Nephron progenitor cell (in vitro differentiated cells): Measurements from ENCODE around the gene LIG3.

Experiments
- DNase-seq: peaks from one replicate; pipeline ENCODE4 v3.0.0; 2021
- H3K27ac Mint-ChIP-seq: 2 replicates; pipeline ENCODE4 v1.8.0; 2021; ENCODE audit warnings: mild to moderate bottlenecking, moderate library complexity, mixed read lengths
- H3K27me3 Mint-ChIP-seq: 2 replicates; pipeline ENCODE4 v1.8.0; 2021; ENCODE audit warnings: mild to moderate bottlenecking, low read depth, mixed read lengths; ENCODE audit not compliant: poor library complexity
- H3K36me3 Mint-ChIP-seq: 2 replicates; pipeline ENCODE4 v1.8.0; 2021; ENCODE audit warnings: low read depth, mixed read lengths
- H3K4me1 Mint-ChIP-seq: 2 replicates; pipeline ENCODE4 v1.8.0; 2021; ENCODE audit warnings: mixed read lengths
- H3K4me3 Mint-ChIP-seq: 2 replicates; pipeline ENCODE4 v1.8.0; 2021; ENCODE audit warnings: mild to moderate bottlenecking, moderate library complexity, mixed read lengths
- H3K9me3 Mint-ChIP-seq: 2 replicates; pipeline ENCODE4 v1.8.0; 2021; ENCODE audit warnings: mild to moderate bottlenecking, moderate library complexity, mixed read lengths
- CTCF ChIP-seq: fragments of 200-600 bp; sonication (generic); IDR thresholded peaks from 2 replicates; pipeline ENCODE4 v1.5.0; 2021; ENCODE audit warnings: antibody characterized with exemption

LIG3 gene

GRCh38 chr17:35016369-35016768, 36.1 kb downstream of the LIG3 start:
- no peak for TF ChIP-seq CTCF
- H3K4me3 Mint-ChIP-seq = no peak overlapping the region
- DNase-seq = no peak
- no peaks in the 10 kb centered on the region for H3K36me3 Mint-ChIP-seq
- H3K4me1 Mint-ChIP-seq = peaks cover 18% of the 10 kb centered on the region
- H3K27ac Mint-ChIP-seq = no peak overlapping the region
- H3K9me3 Mint-ChIP-seq = no peaks in the 10 kb centered on the region
- H3K27me3 Mint-ChIP-seq = no peaks in the 10 kb centered on the region

GRCh38 chr17:35017021-35017420, 36.7 kb downstream of the LIG3 start:
- no peak for DNase-seq
- TF ChIP-seq CTCF = no peak
- Mint-ChIP-seq H3K27me3 (no peaks in the 10 kb centered on the region), H3K4me1 (peaks cover 12% of the 10 kb centered on the region), H3K4me3 (no peak overlapping the region), H3K36me3 (no peaks in the 10 kb centered on the region), H3K9me3 (no peaks in the 10 kb centered on the region), H3K27ac (peak overlapping the region; percentile 4)

DNA sequence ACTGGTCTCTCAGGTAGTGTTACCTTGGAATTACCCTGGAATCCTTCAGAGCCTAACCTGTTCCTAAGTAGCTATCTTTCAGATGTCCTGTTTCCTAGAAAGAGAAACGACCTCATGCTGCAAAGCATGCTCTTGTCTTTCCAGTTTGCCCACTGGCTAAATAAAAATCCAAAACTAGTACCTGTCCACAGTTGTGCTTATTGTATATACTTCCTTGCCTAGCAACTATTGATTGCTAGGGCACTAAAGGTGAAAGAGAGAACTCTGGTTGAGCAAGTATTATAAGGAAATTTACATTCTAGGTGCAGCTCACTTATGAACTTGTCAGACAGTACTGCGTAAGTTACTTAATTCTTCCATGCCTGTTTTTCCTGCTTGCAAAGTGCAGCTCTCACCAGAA, 38.5 kb downstream of the LIG3 start:
- no peak for DNase-seq
- no peak for TF ChIP-seq CTCF
- Mint-ChIP-seq H3K27me3 (no peaks in the 10 kb centered on the region), H3K9me3 (no peaks in the 10 kb centered on the region), H3K4me1 (peaks cover 5% of the 10 kb centered on the region), H3K36me3 (no peaks in the 10 kb centered on the region), H3K4me3 (no peak overlapping the region), H3K27ac (no peak overlapping the region)

GRCh38 chr17:35019386-35020179, 39.3 kb downstream of the LIG3 start:
- H3K9me3 Mint-ChIP-seq = no peaks in the 10 kb centered on the region
- TF ChIP-seq CTCF = no peak
- no peak overlapping the region for H3K4me3 Mint-ChIP-seq
- no peaks in the 10 kb centered on the region for H3K27me3 Mint-ChIP-seq
- no peak for DNase-seq
- H3K27ac Mint-ChIP-seq = peak overlapping the region; percentile 66
- H3K36me3 Mint-ChIP-seq = no peaks in the 10 kb centered on the region
- peaks cover 5% of the 10 kb centered on the region for H3K4me1 Mint-ChIP-seq

- Mint-ChIP-seq H3K4me1 (peaks cover 5% of the 10 kb centered on the region), H3K4me3 (no peak overlapping the region), H3K9me3 (no peaks in the 10 kb centered on the region), H3K36me3 (no peaks in the 10 kb centered on the region), H3K27ac (no peak overlapping the region), H3K27me3 (no peaks in the 10 kb centered on the region)
- DNase-seq = no peak
- TF ChIP-seq CTCF = no peak
These were observed 41.4 kb downstream of the LIG3 start for GRCh38 chr17:35021520-35022380.
